Suppressor macrophage treated with lipopolysaccharide for 4 hours (primary cell): ENCODE data around the gene DDR1.

Source experiments
- DNase-seq: peaks from one replicate; pipeline ENCODE4 v3.0.0-alpha.2; 2020

Gene DDR1

DNA sequence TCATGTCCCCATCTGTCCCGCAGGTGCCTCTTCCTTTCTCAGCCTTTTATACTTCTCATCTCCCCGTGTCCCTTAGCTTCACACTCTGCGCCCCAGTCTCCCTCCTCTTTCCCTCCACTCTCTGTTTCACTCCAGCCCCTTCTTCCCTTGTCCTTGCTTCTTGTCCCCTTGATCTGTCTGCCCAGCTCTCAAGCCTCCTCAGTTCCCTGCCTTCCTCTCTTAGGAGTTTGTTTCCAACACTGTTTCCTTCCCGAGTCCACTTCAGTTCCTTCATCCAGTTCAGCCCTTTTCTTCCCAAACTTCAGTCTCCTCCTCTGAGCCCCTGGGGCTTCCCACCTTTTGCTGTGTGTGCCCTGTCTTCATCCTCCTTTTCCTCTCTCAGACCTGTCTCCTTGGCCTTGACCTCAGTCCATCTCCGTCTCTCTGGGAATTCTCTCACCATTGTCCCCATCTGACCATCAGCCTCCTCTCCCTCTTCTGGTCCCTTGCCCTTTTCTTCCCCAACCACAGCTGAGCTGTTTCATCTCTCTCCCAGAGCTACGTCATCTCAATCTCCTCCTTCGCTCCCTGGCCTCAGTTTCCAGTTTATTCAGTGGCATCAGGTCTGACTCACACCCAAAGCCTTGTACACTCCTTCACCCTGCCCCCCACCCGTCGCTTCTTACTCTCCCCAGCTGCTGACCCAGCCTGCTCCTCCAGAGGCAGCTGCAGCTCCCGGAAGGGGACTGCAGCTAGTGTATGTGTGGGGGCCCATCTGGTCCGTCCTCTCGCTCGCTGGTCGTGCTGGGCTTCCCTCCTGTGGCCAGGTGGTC, 2.7 kb upstream of the DDR1 start:
- DNase-seq, result no peak

DNA sequence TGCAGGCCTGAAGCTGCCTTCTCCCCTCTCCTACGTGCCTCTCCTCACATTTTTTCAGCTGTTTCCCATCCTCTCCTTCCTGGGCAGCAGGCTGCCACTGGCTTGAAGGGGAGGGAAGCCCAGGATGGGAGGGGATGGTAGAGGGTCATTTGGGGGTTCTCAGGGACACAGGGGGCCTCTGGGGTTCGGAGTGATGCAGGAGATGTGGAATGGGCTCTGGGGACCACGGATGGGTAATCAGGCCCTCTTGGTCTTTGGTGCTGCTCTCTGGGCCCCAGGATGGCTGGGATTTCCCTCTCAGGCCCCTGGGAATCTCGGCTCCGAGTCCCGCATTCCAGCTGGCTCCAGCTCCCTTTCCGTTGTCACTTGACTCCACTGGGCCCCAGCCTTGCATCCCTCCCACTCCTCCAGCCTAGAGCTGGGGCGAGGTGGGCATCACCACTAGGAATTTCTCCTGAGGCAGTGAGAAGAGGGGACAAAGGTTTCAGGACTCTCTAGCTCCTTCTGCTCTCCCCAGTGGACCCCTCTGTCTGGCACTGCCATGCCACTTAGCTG, 2.0 kb upstream of the DDR1 start:
- DNase-seq, result no peak

DNA sequence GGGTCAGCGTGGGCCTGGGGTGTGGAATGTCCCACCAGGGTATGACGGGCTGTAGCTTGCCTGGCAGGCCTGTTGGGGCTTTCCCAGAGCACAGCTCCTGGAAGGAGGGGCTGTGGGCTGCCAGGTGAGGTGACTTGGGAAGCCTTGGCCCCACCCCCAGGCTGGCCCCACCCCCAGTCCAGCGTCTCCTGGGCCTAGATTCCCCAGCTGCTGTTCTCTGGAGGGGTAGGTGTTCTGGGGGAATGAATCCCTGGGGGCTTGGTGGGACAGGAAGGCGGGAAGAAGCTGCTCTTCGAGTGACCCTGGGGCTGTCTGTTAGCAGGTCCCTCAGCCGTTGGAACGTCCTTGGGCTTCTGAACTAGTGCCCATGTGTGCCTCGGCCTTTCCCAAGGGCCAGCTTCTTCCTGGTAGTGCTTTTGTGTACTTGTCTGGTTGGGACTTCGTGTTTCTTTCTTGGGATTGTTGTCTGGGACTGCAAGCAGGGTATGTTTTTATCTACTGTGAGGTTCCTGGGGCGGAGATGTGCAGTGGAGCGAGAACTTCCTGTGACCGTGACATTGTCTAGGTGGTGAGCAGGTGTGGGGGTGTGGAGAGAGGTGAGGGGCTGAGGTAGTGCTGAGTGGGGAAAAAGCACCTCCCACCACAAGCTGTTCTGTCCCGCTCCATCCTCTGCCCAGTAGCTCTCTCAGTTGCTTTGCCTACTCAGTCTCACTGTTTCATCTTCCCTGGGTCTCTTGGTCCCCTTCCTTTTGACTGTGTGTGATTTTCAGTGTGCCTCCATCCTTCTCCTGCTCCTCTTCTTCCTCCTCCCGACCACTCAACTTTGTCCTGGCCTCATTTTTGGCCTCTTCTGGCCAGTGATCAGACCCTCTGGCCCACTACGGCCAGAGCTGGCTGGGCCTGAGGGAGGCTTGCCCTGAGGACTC, 1.3 kb upstream of the DDR1 start:
- no peak for DNase-seq

DNA sequence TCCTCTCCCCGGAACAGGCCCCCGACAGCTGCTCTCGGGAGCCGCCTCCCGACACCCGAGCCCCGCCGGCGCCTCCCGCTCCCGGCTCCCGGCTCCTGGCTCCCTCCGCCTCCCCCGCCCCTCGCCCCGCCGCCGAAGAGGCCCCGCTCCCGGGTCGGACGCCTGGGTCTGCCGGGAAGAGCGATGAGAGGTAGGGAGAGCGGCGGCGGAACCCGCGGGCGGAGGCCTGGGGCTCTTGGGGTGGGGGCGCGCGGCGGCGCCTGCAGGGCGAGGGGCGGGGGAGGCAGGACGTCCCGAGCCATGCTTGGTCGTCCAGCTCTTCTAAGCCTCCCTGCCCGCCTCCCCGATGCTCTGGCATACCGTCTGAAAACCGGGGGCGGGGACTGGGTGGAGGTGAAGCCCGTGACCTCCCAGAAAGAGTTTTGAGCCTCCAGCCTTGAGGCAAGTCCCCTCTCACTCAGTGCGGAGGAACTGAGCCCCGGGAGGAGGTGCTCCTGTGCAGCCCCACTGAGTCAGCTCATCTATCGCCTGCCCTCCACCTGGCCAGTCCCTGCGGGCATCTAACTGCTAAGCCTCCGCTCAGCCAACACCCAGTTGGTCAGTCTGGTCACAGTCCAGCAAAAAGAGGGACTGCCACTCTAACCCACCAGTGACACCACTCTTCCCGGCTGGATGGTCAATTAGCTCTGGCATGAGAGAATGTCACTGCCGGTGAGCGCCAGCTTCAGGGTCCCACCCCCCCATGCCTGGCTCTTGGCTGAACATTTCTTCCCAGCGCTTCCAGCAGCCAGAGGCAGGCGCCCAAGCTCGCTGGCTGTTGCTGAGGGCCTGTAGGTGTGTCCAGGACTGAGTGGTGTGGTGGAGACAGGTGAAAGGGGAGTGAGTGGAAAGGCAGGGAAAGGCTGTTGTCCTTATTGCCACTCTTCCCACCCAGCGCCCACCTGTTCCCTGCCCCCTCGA, 482 bp downstream of the DDR1 start:
- peak; percentile 16 for DNase-seq

DNA sequence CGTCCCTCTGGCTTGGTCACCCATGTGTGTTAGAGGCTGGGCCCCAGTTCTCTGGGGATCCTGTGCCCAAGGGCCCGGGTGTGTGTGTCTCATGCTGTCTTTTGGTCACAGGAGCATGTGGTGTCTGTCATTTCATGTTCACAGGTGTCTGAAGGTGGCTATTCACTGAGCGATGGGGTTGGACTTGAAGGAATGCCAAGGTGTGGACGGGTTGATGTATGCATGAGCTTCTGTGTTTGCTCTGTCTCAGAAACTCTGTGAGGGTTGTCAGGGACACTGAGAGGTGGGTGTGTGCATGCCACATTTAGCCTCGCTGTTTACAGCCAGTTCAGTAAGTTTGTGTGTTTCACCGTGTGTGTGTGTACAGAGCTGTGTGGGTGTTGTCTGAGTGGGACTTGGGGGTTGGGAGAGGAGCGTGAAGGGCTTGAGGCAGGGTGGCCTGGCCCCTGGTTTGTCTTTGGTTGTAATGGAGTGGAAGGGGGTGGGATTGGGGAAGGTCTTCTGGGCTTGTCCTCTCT, 1.2 kb downstream of the DDR1 start:
- no peak for DNase-seq

DNA sequence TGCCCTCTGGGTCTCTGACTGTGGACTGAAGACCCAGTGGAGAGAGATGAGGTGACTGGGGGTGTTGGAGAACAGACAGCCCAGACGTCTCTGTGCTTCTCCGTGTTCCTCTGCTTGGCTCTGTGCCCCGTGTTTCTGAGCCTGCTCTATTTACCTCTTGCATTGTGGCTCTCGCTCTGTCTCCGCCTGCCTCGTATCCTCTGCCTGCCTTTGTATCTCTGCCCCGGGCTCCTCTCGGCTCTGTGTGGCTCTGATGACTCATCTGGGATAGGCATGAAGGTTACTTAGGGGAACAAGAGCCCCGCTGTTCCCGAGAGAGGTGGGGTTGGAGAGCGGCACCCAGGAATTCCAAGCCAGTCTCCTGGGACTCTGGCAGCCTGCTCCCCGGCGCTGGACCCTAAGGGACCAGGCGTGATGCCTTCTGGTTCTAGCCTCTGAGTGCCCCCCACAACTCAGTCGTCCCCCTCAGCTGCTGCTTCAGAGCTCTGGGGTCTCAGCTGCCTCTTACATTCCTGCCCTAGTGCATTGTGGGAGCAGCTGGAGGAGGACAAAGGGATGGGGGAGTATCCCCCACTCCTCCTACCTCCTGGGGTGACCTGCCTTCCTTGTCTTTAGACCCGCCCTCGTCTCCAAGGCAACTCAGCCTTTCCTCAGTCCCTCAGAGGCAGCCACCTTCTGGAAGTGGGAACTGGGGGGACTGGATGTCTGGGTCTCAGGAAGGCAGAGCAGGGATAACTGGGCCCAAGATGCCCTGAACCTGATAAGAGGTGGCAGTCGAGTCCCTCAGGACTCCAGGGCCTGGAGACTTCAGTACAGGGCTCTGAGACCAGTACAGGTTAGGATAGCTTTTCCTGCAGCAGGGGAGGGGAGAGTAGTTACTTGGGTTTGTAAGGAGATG, 1.9 kb downstream of the DDR1 start:
- no peak for DNase-seq

DNA sequence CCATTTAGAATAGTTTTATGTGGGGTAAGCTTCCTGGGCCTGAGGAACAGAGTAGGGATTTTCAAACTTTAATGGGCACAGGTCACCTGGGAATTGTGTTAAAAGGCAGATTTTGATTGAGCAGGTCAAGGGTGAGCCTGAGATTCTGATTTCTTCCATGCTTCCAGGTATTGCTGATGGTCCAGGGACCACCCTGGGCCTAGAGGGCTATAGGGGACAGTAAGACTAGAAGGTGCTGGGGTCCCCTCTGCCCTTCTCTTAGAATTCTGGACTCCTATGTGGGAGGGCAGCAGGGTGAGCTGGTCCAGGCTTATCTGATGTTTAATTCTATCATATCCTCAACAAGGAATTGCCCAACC, 2.6 kb downstream of the DDR1 start:
- no peak for DNase-seq

DNA sequence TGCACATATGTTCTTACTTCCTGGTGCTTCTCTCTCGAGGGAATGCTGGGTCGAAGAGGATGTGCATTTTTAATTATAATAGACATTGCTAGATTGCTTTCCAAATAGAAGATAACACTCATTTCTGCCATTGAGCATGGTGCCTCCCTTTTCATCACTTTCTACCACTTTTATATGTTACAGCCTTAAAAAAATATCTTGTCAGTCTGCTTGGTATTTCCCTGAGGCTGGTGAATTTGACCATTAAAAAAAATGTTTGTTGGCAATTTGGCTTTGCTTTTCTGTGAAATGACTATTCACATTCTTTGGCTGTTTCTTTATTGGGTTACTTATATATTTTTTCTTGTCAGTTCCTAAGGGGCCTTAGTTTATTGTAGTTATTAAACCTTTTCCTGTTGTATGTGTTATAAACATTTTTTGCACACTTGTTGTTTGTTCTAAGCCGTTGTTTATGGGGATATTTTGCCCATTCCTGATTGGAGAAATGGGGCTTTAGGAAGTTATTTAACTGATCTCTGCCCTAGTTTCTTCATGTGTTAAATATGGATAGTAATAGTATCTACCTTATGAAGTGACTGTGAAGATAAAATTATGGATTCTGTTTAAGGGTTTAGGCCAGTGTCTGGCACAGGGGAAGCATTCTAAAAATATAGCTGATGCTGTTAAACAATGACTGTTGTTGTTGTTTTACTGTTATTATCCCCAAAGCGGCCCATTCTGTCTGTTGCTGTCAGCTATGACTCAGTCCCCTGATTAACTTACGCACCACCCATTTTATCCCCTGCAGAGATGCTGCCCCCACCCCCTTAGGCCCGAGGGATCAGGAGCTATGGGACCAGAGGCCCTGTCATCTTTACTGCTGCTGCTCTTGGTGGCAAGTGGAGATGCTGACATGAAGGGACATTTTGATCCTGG, 3.8 kb downstream of the DDR1 start:
- no peak for DNase-seq

DNA sequence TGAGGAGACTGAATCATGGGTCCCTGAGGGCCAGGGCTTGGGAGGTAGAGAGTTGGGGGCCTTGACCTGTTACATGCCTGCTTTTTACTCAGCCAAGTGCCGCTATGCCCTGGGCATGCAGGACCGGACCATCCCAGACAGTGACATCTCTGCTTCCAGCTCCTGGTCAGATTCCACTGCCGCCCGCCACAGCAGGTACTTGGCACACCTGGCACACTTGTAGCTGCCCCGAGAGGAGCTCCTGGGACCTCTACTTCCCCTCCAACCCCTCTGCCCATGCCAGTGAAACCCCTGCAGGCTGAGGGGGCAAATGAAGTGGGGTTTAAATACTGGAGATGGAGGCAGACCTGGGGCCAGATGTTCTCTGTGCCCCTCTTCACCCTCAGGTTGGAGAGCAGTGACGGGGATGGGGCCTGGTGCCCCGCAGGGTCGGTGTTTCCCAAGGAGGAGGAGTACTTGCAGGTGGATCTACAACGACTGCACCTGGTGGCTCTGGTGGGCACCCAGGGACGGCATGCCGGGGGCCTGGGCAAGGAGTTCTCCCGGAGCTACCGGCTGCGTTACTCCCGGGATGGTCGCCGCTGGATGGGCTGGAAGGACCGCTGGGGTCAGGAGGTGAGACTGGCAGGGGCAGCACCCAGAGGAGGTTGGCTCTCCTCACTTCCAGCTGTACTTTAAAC, 4.6 kb downstream of the DDR1 start:
- no peak for DNase-seq

DNA sequence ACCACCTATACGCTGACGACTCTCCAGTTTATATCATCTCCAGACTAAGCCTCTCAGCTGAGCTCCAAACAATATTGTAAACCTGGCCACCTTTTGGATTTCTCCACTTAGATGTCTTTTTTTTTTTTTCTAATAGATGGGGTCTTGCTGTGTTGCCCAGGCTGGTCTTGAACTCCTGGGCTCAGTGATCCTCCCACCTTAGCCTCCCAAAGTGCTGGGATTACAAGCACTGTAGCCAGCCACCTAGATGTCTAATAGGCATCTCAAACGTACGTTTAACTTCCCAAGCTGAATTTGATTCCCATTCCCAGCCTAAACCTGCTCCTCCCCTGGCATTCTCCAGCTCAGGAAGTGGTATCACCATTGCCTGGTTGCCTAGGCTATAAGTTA, 5.2 kb downstream of the DDR1 start:
- no peak for DNase-seq

DNA sequence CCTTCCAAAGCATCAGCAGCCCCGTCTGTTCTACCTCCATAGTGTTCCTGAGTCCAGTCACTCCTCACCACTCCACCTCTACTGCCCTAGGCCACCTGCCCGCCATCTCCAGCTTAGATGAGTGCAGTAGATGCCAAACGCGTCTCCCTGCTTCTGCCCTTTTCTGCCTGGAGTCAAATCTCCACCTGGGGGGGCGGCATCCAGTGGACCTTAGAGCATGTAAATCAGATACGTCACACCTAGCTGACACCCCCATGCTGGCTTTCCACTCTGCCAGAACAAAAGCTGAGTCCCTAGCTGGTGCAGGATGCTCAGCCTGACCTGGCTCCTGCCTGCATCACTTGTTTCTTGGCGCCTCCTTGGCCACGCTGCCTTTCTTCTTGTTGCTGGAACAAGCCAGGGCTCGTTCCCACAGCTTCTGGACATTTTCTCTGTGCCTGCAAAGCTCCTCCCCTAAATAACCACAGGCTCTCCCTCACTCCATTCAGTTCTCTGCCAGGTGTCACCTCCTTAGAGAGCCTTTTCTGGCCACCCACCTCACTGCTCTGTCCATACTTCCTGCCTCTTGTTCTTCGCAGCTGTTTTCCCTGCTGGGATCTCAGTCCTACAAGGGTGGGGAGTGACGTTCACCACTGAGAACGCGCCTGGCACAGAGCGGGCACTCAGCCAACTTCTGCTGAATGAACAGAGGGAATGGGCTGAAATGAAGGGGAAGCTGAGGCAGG, 5.8 kb downstream of the DDR1 start:
- no peak for DNase-seq

DNA sequence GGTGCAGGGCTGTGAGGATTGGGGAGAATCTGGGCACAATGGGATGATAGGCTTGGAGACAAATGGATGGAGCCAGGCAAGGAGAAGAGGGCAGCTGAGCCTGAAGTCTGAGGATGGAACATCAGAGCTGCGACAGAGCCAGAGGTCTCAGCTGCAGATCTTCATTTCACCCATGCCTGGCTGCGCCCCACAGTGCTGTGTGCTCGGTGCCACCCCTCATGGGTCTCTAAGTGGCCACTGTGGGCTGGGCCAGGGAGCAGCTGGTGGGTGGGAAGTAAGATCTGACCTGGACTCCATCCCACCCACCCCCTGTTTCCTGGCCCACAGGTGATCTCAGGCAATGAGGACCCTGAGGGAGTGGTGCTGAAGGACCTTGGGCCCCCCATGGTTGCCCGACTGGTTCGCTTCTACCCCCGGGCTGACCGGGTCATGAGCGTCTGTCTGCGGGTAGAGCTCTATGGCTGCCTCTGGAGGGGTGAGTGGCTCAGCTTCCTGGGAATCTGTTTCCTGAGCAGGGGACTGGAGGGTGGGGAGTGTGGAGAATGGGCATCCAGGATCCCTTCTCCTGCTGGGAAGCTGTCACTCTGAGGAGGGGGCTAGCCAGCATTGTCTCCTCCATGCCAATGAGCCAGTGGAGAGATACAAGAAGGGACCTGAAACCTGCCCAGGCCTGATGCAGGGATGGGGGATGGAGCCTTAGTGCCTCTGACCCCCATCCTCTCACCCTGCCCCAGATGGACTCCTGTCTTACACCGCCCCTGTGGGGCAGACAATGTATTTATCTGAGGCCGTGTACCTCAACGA, 6.5 kb downstream of the DDR1 start:
- no peak for DNase-seq

DNA sequence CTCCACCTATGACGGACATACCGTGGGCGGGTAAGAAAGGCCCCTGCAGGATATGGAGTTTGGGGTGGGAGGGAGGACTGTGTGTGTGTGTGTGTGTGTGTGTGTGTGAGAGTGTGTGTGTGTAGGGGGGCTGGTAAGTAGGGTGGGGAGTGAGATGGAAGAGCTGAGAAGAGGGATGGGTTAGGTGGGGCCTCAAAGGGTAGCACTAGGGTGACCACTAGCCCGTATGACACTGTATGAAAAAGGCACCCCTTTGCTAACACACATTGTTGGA, 7.1 kb downstream of the DDR1 start:
- no peak for DNase-seq

DNA sequence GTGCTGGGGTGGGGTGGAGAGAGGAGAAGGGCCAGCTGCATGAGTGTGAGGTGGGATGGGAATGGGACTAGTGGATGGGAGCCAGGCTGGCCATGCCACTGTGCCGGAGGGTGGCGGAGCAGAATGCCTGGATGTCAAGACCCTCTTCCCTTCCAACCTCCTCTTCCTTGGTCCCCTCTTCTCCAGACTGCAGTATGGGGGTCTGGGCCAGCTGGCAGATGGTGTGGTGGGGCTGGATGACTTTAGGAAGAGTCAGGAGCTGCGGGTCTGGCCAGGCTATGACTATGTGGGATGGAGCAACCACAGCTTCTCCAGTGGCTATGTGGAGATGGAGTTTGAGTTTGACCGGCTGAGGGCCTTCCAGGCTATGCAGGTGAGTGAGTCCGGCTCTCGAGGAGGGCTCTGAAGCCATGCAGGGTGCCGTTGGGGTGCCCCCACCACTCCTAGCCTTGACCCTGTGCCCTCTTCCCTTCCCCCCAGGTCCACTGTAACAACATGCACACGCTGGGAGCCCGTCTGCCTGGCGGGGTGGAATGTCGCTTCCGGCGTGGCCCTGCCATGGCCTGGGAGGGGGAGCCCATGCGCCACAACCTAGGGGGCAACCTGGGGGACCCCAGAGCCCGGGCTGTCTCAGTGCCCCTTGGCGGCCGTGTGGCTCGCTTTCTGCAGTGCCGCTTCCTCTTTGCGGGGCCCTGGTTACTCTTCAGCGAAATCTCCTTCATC, 7.7 kb downstream of the DDR1 start:
- DNase-seq, result no peak

DNA sequence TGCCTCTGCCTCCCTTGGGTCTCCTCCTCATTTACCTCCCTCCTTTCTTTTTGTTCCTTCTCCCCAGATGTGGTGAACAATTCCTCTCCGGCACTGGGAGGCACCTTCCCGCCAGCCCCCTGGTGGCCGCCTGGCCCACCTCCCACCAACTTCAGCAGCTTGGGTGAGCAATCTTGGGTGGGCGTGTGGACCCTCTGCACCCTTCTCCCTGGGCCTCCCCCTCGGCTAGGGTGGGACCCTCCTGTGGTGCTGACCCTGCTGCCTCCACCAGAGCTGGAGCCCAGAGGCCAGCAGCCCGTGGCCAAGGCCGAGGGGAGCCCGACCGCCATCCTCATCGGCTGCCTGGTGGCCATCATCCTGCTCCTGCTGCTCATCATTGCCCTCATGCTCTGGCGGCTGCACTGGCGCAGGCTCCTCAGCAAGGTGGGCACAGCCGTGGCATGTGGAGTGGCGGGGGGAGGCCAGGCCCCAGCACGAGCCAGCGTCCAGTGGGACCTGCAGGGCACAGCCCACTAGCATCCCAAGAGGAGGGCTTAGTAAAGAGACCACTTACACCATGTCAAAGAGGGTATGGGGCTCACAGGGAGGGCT, 8.8 kb downstream of the DDR1 start:
- DNase-seq, result no peak

DNA sequence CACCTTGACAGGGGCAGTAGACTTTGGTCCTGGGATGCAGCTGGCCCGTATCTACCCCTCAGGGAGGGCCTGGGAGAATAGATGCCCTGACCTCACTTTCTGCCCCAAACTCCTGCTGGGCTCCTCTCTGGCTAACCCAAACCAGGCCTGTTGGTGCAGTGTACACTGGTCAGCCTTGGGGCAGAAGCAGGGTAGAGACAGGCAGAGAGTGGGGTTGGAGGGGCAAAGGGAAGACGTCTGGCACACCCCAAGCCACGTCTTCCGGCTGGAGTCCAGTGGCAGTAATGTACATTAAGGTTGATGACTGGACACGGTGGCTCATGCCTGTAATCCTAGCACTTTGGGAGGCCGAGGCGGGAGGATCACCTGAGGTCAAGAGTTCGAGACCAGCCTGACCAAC, 9.3 kb downstream of the DDR1 start:
- DNase-seq, result no peak

DNA sequence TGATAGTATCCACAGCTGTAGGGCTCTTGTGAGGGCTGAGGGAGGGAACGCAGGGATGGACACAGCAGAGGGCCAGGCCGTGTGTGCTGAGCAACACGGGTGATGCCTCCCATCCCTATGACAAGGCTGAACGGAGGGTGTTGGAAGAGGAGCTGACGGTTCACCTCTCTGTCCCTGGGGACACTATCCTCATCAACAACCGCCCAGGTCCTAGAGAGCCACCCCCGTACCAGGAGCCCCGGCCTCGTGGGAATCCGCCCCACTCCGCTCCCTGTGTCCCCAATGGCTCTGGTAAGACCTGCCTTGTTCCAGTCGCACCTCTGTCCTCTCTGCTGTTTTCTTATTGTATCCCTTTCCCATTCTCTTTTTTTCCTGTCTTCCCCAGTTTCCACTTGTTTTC, 10.1 kb downstream of the DDR1 start:
- DNase-seq, result no peak
